ELR (cell line): Measurements from ENCODE around the gene FNDC8.
"Not testable (repeated sequence)": the region's sequence is repeated elsewhere in the genome, so short reads cannot be mapped to it uniquely, and the experiment has no call there.

ENCODE experiments used
- DNase-seq: peaks from one replicate; pipeline ENCODE4 v3.0.0-alpha.2; 2015; ENCODE audit warnings: low read depth

The FNDC8 gene

GRCh38 chr17:35144840-35145239 lies 23.4 kb downstream of the FNDC8 start:
- DNase-seq: no peak

- no peak for DNase-seq
Measured at GRCh38 chr17:35146214-35146833, 24.9 kb downstream of the FNDC8 start.

- no peak for DNase-seq
Measured at GRCh38 chr17:35147375-35147905, 26.0 kb downstream of the FNDC8 start, which contains the start of gene UNC45B. TSS of gene UNC45B (plus strand) at chr17:35147817. CDS start at chr17:35148264, 447 bp downstream.

- no peak for DNase-seq
Measured at GRCh38 chr17:35148144-35148543, 26.7 kb downstream of the FNDC8 start.

GRCh38 chr17:35149941-35150340 lies 28.5 kb downstream of the FNDC8 start:
- DNase-seq: no peak

- not testable (repeated sequence) for DNase-seq
Measured at GRCh38 chr17:35151080-35151479, 29.7 kb downstream of the FNDC8 start.

GRCh38 chr17:35152421-35153140 lies 31.2 kb downstream of the FNDC8 start:
- DNase-seq: no peak

GRCh38 chr17:35154196-35155165 lies 33.1 kb downstream of the FNDC8 start:
- DNase-seq: no peak

- DNase-seq: no peak
Measured at GRCh38 chr17:35155246-35155645, 33.8 kb downstream of the FNDC8 start.

- no peak for DNase-seq
Measured at GRCh38 chr17:35159940-35160339, 38.5 kb downstream of the FNDC8 start.

GRCh38 chr17:35160354-35161201 lies 39.2 kb downstream of the FNDC8 start:
- no peak for DNase-seq

- DNase-seq: no peak
Measured at GRCh38 chr17:35161281-35161761, 39.9 kb downstream of the FNDC8 start.

- no peak for DNase-seq
Measured at GRCh38 chr17:35162755-35163154, 41.3 kb downstream of the FNDC8 start.

- no peak for DNase-seq
Measured at GRCh38 chr17:35163886-35164285, 42.5 kb downstream of the FNDC8 start.

- DNase-seq: peak; percentile 22
Measured at GRCh38 chr17:35164716-35165115, 43.3 kb downstream of the FNDC8 start.

- DNase-seq: no peak
Measured at GRCh38 chr17:35166526-35166925, 45.1 kb downstream of the FNDC8 start.

GRCh38 chr17:35167046-35167445 lies 45.6 kb downstream of the FNDC8 start:
- DNase-seq: peak; percentile 19

GRCh38 chr17:35167666-35168065 lies 46.3 kb downstream of the FNDC8 start:
- peak; percentile 74 for DNase-seq

- no peak for DNase-seq
Measured at GRCh38 chr17:35169835-35170363, 48.5 kb downstream of the FNDC8 start.

- DNase-seq: peak; percentile 59
Measured at GRCh38 chr17:35170968-35171771, 49.8 kb downstream of the FNDC8 start.
